Chondrocyte (in vitro differentiated cells): ENCODE measurements around the gene SPOCK3. TPM values are rescaled to one million over a fixed set of nuclear protein-coding genes. Genes with fewer than 3 reads are reported as not detected.

Experiments used
- DNase-seq: peaks from one replicate; pipeline ENCODE4 v3.0.0; 2021; ENCODE audit warnings: mixed read lengths, low spot score
- H3K27ac Mint-ChIP-seq: one replicate; pipeline ENCODE4 v1.8.0; 2021; ENCODE audit warnings: mild to moderate bottlenecking, moderate library complexity, mixed read lengths; ENCODE audit not compliant: unreplicated experiment
- H3K27me3 Mint-ChIP-seq: 2 replicates; pipeline ENCODE4 v1.8.0; 2021; ENCODE audit warnings: low read depth, mixed read lengths
- H3K36me3 Mint-ChIP-seq: 2 replicates; pipeline ENCODE4 v1.8.0; 2021; ENCODE audit warnings: low read depth, mixed read lengths
- H3K4me1 Mint-ChIP-seq: 2 replicates; pipeline ENCODE4 v1.8.0; 2021; ENCODE audit warnings: low read depth, mild to moderate bottlenecking, mixed read lengths
- H3K4me3 Mint-ChIP-seq: one replicate; pipeline ENCODE4 v1.8.0; 2021; ENCODE audit warnings: mild to moderate bottlenecking, moderate library complexity, mixed read lengths; ENCODE audit not compliant: unreplicated experiment
- H3K9me3 Mint-ChIP-seq: 2 replicates; pipeline ENCODE4 v1.8.0; 2021; ENCODE audit warnings: low read depth, mixed read lengths
- CTCF ChIP-seq: fragments of 200-600 bp; sonication (generic); IDR thresholded peaks from 2 replicates; pipeline ENCODE4 v1.5.0; 2021; ENCODE audit warnings: antibody characterized with exemption, mild to moderate bottlenecking, moderate library complexity
- total RNA-seq: library from RNA; stranded (reverse); gene quantifications from 3 replicates; pipeline ENCODE4 v1.2.1, GENCODE V29; 2021

The SPOCK3 gene
- total RNA-seq, 1 donor from 2014 or later, result not detected

GRCh38 chr4:166989886-166990285 is 244.4 kb downstream of the SPOCK3 start:
- Mint-ChIP-seq H3K4me1 (no peaks in the 10 kb centered on the region), H3K27ac (no peak overlapping the region), H3K36me3 (no peaks in the 10 kb centered on the region), H3K9me3 (no peaks in the 10 kb centered on the region), H3K27me3 (peaks cover 8% of the 10 kb centered on the region), H3K4me3 (no peak overlapping the region)
- no peak for DNase-seq
- no peak for TF ChIP-seq CTCF

- DNase-seq, result no peak
- no peak for TF ChIP-seq CTCF
- Mint-ChIP-seq H3K4me1 (no peaks in the 10 kb centered on the region), H3K27me3 (peaks cover 8% of the 10 kb centered on the region), H3K4me3 (no peak overlapping the region), H3K36me3 (no peaks in the 10 kb centered on the region), H3K9me3 (no peaks in the 10 kb centered on the region), H3K27ac (no peak overlapping the region)
These were observed 247.3 kb downstream of the SPOCK3 start for GRCh38 chr4:166987026-166987425.

GRCh38 chr4:166981847-166982246 is 252.4 kb downstream of the SPOCK3 start:
- H3K27ac Mint-ChIP-seq, result no peak overlapping the region
- DNase-seq, result no peak
- no peak for TF ChIP-seq CTCF
- no peak overlapping the region for H3K4me3 Mint-ChIP-seq
- no peaks in the 10 kb centered on the region for H3K36me3 Mint-ChIP-seq
- no peaks in the 10 kb centered on the region for H3K9me3 Mint-ChIP-seq
- no peaks in the 10 kb centered on the region for H3K4me1 Mint-ChIP-seq
- peaks cover 5% of the 10 kb centered on the region for H3K27me3 Mint-ChIP-seq

GRCh38 chr4:166980419-166980818 is 253.9 kb downstream of the SPOCK3 start:
- Mint-ChIP-seq H3K4me3 (no peak overlapping the region), H3K27ac (no peak overlapping the region), H3K27me3 (peaks cover 3% of the 10 kb centered on the region), H3K36me3 (no peaks in the 10 kb centered on the region), H3K4me1 (no peaks in the 10 kb centered on the region), H3K9me3 (no peaks in the 10 kb centered on the region)
- TF ChIP-seq CTCF, result no peak
- no peak for DNase-seq

- H3K36me3 Mint-ChIP-seq, result no peaks in the 10 kb centered on the region
- H3K27me3 Mint-ChIP-seq, result peaks cover 3% of the 10 kb centered on the region
- no peaks in the 10 kb centered on the region for H3K9me3 Mint-ChIP-seq
- TF ChIP-seq CTCF, result no peak
- no peak overlapping the region for H3K4me3 Mint-ChIP-seq
- no peaks in the 10 kb centered on the region for H3K4me1 Mint-ChIP-seq
- no peak overlapping the region for H3K27ac Mint-ChIP-seq
- no peak for DNase-seq
These were observed 256.7 kb downstream of the SPOCK3 start for GRCh38 chr4:166977596-166977995.
